Activated CD4-positive, alpha-beta T cell treated with anti-CD3 and anti-CD28 coated beads, Interleukin-2, amount 50 U/mL, for 24 hours (primary cell): Measurements from ENCODE around the gene SNX9.

ENCODE experiments used
- DNase-seq, 2 donors: peaks; one replicate each; pipeline ENCODE4 v3.0.0-alpha.2; 2020; ENCODE audit warnings: low read depth in 1 of 2, low spot score in 1 of 2

Gene SNX9

DNA sequence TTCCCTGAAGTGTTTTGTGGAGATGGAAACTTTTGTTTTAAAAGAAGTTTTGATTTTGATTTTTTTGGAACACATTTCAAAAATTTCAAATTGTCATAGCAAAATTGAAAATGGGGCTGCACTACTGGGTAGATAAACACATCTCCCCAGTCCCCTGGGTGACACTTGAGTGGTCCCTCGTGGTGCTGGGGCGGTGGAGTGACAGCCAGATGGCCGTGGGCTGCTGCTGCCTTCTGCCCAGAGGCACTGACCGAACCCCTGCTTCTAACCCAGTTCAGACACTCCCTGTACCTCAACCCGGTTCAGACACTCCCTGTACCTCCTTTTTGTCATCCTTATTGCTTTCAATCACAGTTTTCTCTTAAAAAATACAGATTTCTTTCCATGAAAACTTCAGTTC is 88.7 kb downstream of the SNX9 start:
- no peak for DNase-seq

DNA sequence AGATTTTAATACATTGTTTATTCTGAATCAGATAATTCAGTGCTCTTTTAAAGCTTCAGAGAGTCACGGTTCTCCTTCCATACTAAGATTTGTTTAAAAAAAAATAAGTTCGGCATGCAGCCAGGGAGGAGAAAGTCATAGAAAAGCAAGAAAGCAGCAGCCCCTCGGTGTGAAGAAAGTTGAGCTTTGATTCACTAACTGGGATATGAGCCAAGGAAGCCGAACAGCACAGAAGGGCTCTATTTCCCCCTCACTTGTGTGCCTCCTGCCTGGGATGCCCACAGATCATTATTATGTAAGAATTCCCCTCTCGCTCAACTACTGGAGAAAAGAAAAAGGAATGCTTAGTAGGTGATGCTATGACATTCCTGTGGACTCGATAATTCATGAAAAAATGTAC is 89.3 kb downstream of the SNX9 start:
- DNase-seq, result no peak

GRCh38 chr6:157921685-157922367 is 98.8 kb downstream of the SNX9 start:
- DNase-seq, result no peak

- DNase-seq, result no peak
Measured at GRCh38 chr6:157925771-157926170, 102.7 kb downstream of the SNX9 start.

DNA sequence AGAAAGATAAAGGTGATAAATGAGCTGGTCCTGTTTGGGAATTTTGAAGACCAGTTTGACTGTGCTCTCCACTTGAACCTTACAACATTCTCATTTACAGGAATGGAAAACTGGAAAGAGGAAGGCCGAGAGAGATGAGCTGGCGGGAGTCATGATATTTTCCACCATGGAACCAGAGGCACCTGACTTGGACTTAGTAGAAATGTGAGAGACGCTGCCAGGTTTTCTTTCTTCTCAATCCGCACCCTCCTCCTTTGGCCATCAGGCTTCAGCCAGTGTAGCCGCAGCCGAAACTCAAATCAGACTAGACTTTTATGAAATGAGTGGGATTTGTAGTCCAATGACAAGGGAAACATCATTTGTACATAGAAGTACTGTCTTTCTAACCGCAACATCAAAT is 104.0 kb downstream of the SNX9 start:
- no peak for DNase-seq

GRCh38 chr6:157928428-157928827 is 105.4 kb downstream of the SNX9 start:
- no peak for DNase-seq

DNA sequence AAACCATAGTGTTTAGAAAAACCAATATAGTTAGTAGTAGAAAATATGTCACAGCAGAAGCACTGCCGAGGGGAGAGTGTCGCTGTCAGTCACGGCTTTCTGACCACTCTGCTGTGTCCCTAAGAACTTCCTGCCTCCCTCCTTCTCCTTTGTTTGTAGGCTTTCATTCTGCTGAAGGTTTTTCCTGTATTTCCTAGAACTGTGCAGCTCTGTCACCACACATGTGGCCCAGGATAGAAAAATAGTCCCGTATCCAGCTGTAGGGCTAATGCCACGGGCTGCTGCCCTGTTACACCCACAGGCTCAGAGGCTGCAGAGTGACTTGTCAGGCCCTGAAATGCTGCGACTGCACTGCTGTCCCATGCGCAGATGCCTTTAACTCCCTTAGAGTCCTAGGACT is 106.0 kb downstream of the SNX9 start:
- DNase-seq, result no peak

- DNase-seq, result no peak
Measured at GRCh38 chr6:157929765-157930319, 106.8 kb downstream of the SNX9 start.

- no peak for DNase-seq
Measured at GRCh38 chr6:157935786-157936185, 112.7 kb downstream of the SNX9 start.

DNA sequence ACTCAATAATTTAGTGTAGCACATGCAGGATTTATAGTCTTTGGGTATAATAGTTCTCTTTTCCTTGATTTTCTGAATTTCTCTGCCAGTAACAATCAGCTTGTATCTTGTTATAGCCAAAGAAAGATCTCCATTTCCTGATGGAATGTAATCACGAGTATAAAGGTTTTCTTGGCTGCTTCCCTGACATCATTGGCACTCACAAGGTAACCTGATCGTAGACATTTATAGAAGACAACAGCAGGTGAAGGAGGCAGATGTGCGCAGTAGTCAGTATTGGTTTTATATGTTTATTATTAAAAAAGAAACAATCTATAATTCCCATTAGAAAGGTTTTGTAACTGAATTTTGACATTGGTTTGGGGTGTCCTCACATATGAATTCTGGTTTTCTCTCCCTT is 114.3 kb downstream of the SNX9 start:
- no peak for DNase-seq

GRCh38 chr6:157937916-157938315 is 114.9 kb downstream of the SNX9 start:
- no peak for DNase-seq

DNA sequence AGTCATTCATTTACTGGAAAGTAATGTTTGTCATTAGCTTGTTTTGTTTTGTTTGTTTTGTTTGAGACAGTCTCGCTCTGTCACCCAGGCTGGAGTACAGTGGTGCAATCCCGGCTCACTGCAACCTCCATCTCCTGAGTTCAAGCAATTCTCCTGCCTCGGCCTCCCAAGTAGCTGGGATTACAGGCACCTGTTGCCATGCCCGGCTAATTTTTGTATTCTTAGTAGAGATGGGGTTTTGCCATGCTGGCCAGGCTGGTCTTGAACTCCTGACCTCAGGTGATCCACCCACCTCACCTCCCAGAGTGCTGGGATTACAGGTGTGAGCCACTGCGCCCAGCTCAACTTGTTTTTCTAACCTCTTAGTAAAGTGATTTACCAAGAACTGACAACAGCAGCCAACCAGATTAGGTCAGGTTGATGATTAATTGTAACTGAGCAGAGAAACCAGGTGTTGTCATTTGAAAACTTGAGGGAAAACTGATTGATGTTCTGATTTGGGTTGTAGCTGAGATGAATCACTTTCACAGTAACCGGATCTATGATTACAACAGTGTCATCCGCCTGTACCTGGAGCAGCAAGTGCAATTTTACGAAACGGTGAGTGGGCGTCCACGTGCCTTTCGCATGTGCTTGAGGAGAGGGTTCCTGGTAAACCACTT is 117.5 kb downstream of the SNX9 start:
- DNase-seq, result peak; percentile 25 to 44

DNA sequence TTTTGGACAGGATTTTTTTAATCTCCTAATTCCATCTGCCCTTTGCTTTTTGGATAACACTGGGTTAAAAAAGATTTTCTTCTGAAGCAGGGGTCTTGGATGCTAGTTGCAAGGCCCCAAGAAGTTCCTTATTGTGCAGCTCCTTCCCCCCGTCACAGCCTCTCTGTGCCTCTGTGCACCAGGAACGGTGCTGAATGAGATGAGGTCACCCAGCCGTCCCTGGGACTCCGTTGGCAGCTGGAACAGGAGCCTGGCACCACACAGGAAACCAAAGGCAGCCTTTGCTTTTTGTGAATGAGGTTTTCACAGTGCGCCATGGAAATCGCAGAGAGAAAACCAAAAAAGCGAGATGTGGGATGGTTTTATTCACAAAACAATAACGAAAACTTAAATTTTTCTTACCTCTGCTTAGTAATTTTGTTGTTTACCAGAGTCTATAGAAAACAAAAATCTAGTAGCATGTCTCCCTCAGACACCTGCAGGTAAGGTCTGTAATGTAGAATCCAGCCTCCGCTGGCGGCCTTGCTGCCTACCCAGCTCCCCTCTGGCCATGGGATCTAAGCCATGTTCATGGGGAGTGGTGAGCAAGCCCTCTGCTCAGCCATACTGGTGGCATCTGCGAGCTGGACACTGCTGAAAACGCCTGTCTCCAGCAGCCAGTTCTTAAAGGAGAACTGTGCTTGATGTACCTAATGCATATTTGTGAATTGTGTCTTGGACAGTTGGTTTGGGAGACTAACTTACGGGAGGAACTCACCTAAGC is 118.2 kb downstream of the SNX9 start:
- DNase-seq, result no peak

- no peak for DNase-seq
Measured at GRCh38 chr6:157942351-157942750, 119.3 kb downstream of the SNX9 start.

DNA sequence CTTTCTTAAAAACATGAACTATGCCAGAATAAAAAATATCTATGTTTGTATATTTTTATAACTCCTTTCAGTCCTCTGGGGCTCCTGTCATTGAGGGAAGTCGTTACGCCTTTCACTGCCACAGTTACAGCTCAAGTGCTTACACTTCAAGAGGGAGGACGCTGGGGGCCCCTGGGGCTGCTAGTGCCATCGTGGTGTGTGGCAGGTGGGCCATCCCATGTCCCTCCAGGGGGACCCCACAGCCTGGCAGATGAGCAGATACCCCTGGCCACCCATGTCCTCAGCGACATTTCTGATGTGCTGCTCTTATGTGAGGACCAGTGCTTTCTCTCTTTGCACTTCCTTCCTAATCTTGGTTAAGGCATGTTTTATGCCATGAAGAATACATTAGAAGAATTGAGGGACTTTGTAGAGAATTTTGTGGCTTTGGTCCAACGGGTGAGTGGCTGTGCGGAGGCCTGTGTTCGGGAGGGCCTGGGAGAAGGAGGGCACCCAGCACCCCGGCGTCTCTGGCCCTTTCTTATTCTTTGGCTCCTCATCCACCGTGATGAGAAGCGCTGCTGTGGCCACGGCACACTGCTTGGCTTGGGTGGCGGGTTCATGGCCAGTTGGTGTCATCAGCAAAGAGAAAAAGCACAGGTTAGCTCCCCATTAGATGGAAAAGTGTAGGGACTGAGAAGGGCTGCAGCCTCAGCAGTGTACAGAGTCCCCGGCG is 120.4 kb downstream of the SNX9 start:
- DNase-seq, result no peak

GRCh38 chr6:157943964-157944283 is 120.9 kb downstream of the SNX9 start:
- no peak for DNase-seq

- peak in 1 of 2 donors; percentile 35 for DNase-seq
Measured at GRCh38 chr6:157944983-157945931, 122.2 kb downstream of the SNX9 start.

- DNase-seq, result no peak
Measured at GRCh38 chr6:157946053-157946617, 123.1 kb downstream of the SNX9 start.

- DNase-seq, result no peak
Measured at GRCh38 chr6:157946865-157947532, 124.0 kb downstream of the SNX9 start.
